ENCODE results near the gene AKNAD1. TPM values are rescaled to one million over a fixed set of nuclear protein-coding genes. Genes with fewer than 3 reads are reported as not detected.

Gene AKNAD1
- total RNA-seq, 4 donors from 2014 or later = not detected

DNA sequence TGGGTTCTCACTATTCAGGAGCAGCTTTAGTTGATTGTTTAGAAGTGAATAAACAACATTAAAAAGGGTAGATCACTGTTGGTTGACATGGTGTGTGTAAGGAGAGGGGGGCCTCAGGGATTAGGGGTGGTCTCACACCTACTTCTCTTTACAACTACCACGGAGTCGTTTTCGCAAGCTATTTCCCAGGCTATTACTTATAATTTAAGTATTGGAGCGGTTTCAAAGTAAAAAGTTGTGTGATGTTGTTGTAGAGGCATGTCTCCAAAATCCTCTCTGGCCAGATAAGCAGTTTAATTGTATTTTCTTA is 21.2 kb upstream of the AKNAD1 start:
- in situ Hi-C loops (cut with MboI; ENCODE audit: low pct_ligation_motif_present in 1 of 4, low pct_unique_long_range_greater_than_20kb in 1 of 4, low sequenced_read_pairs in 3 of 4) (no loop called here), intact Hi-C loops (cut with DNase I; ENCODE audit: low total_unique reads) (no loop called here)
- peak overlapping the region; percentile 5 to 94 (median 70) for H3K4me3 ChIP-seq
- DNase-seq = no peak
- H3K9me3 ChIP-seq = no peaks in the 10 kb centered on the region
- 35 to 38% methylated on average over 4 of the region's 4 CpGs for WGBS, 2 donors (ENCODE audit: low coverage in 1 of 2)
- no peaks in the 10 kb centered on the region for H3K36me3 ChIP-seq
- TF ChIP-seq POLR2A (IDR thresholded peaks at IDR 0.05) = no peak
- TF ChIP-seq POLR2AphosphoS5 (IDR thresholded peaks at IDR 0.05) = no peak
- TF ChIP-seq, protein P1, sequence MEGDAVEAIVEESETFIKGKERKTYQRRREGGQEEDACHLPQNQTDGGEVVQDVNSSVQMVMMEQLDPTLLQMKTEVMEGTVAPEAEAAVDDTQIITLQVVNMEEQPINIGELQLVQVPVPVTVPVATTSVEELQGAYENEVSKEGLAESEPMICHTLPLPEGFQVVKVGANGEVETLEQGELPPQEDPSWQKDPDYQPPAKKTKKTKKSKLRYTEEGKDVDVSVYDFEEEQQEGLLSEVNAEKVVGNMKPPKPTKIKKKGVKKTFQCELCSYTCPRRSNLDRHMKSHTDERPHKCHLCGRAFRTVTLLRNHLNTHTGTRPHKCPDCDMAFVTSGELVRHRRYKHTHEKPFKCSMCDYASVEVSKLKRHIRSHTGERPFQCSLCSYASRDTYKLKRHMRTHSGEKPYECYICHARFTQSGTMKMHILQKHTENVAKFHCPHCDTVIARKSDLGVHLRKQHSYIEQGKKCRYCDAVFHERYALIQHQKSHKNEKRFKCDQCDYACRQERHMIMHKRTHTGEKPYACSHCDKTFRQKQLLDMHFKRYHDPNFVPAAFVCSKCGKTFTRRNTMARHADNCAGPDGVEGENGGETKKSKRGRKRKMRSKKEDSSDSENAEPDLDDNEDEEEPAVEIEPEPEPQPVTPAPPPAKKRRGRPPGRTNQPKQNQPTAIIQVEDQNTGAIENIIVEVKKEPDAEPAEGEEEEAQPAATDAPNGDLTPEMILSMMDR (IDR thresholded peaks at IDR 0.05) = no peak
- TF ChIP-seq EP300 (IDR thresholded peaks at IDR 0.05; ENCODE audit: low read depth) = no peak
- H3K4me1 ChIP-seq = peaks cover 0 to 22% (median 5%) of the 10 kb centered on the region in 4 donors
- H3K27ac ChIP-seq = peak overlapping the region; percentile 81 to 90 (median 84)
- no peaks in the 10 kb centered on the region for H3K27me3 ChIP-seq

GRCh38 chr1:108877348-108878159 is 20.7 kb upstream of the AKNAD1 start:
- TF ChIP-seq POLR2AphosphoS5 (IDR thresholded peaks at IDR 0.05) = no peak
- TF ChIP-seq, protein P1 (IDR thresholded peaks at IDR 0.05) = no peak
- no peak for TF ChIP-seq POLR2A (IDR thresholded peaks at IDR 0.05)
- intact Hi-C loops (cut with DNase I; ENCODE audit: low total_unique reads) (no loop called here), in situ Hi-C loops (cut with MboI; ENCODE audit: low pct_ligation_motif_present in 1 of 4, low pct_unique_long_range_greater_than_20kb in 1 of 4, low sequenced_read_pairs in 3 of 4) (no loop called here)
- H3K4me3 ChIP-seq = peak overlapping the region; percentile 60 to 94 (median 80)
- H3K9me3 ChIP-seq = no peaks in the 10 kb centered on the region
- H3K4me1 ChIP-seq = peaks cover 0 to 22% (median 5%) of the 10 kb centered on the region in 4 donors
- H3K36me3 ChIP-seq = no peaks in the 10 kb centered on the region
- peak overlapping the region; percentile 81 to 90 (median 84) for H3K27ac ChIP-seq
- peak; percentile 27 for DNase-seq
- WGBS, 2 donors (ENCODE audit: low coverage in 1 of 2) = 2 to 5% methylated on average over 8 to 30 of the region's 30 CpGs
- no peaks in the 10 kb centered on the region for H3K27me3 ChIP-seq

- no peak overlapping the region for H3K27ac ChIP-seq
- H3K4me3 ChIP-seq = no peak overlapping the region
- no peaks in the 10 kb centered on the region for H3K9me3 ChIP-seq
- H3K36me3 ChIP-seq = no peaks in the 10 kb centered on the region
- no peaks in the 10 kb centered on the region for H3K27me3 ChIP-seq
- 85 to 86% methylated on average over 4 to 5 of the region's 5 CpGs for WGBS, 2 donors (ENCODE audit: low coverage in 1 of 2)
- intact Hi-C loops (cut with DNase I; ENCODE audit: low total_unique reads) = no loop called here
- TF ChIP-seq, protein P1 (IDR thresholded peaks at IDR 0.05) = no peak
- H3K4me1 ChIP-seq = peaks cover 0 to 2% (median 0%) of the 10 kb centered on the region in 4 donors
- in situ Hi-C loops (cut with MboI; ENCODE audit: low pct_ligation_motif_present in 1 of 4, low pct_unique_long_range_greater_than_20kb in 1 of 4, low sequenced_read_pairs in 3 of 4) = no loop called here
- no peak for DNase-seq
These were observed 14.3 kb upstream of the AKNAD1 start for GRCh38 chr1:108871050-108871724.

DNA sequence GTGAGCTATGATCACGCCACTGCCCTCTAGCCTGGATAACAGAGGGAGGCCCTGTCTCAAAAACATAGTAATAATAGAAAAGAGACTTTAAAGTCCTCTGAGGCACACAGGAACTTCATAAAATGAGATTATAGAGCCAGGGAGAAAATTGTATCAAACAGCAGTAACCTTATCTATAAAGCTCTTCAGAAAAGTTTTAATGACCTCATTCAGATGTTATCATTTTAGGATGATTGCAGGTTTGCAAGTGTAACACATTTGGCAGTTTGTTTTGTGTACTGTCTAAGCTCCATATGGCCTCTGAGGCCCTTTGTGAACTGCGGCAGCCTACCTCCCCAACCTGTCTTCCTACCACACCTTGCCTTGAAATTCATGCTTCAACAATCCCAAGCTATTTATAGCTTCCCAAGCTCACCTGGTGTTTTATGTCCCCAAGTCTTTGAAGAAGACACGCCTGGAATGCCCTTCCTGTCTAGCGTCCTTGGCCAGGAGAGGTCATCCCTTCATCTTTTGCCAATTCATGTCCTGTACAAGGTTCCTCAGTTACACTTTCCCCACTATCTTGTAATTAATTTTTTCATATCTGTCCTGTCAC is 8.5 kb upstream of the AKNAD1 start:
- peak in 2 of 3 donors; percentile 50 to 60 for TF ChIP-seq POLR2AphosphoS5 (IDR thresholded peaks at IDR 0.05)
- no peak for TF ChIP-seq POLR2A (IDR thresholded peaks at IDR 0.05)
- in situ Hi-C loops (cut with MboI; ENCODE audit: low pct_ligation_motif_present in 1 of 4, low pct_unique_long_range_greater_than_20kb in 1 of 4, low sequenced_read_pairs in 3 of 4) (no loop called here), intact Hi-C loops (cut with DNase I; ENCODE audit: low total_unique reads) (no loop called here)
- Histone ChIP-seq H3K9me3 (no peaks in the 10 kb centered on the region), H3K4me3 (no peak overlapping the region), H3K36me3 (no peaks in the 10 kb centered on the region), H3K4me1 (no peaks in the 10 kb centered on the region), H3K27me3 (no peaks in the 10 kb centered on the region), H3K27ac (peak overlapping the region; percentile 19 to 38 (median 28))
- DNase-seq = peak; percentile 44
- 30 to 46% methylated on average over 3 to 4 of the region's 4 CpGs for WGBS, 2 donors (ENCODE audit: low coverage in 1 of 2)
